ENCODE results near the gene DPYSL3.

The DPYSL3 gene

GRCh38 chr5:147512659-147513379 is 3.0 kb upstream of the DPYSL3 start:
- DNase-seq (ENCODE audit: low read depth): no peak

DNA sequence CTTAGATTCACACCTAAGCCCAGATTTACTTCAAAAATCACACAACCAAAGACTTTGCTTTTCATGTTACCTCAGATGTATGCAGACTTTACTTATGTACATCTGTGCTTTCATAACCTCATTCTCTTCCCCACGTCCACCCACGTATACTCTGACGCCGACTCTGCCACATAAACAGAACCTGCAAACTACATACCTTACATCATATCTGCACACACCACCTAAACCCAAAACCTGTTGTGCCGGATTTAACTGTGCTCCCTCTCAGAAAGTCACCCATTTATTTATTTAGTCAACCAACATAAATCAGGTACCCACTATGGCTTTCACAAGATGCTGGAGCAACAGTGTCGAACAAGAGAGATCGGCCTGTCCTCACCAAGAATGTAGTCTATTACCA is 1.0 kb upstream of the DPYSL3 start:
- DNase-seq (ENCODE audit: low read depth): no peak

GRCh38 chr5:147509041-147509709 is 693 bp downstream of the DPYSL3 start:
- DNase-seq (ENCODE audit: low read depth): no peak

GRCh38 chr5:147508711-147509040 is 1.2 kb downstream of the DPYSL3 start:
- DNase-seq (ENCODE audit: low read depth): no peak

GRCh38 chr5:147507480-147508126 is 2.3 kb downstream of the DPYSL3 start:
- DNase-seq (ENCODE audit: low read depth): no peak

GRCh38 chr5:147504535-147504934 is 5.3 kb downstream of the DPYSL3 start:
- no peak for DNase-seq (ENCODE audit: low read depth)

DNA sequence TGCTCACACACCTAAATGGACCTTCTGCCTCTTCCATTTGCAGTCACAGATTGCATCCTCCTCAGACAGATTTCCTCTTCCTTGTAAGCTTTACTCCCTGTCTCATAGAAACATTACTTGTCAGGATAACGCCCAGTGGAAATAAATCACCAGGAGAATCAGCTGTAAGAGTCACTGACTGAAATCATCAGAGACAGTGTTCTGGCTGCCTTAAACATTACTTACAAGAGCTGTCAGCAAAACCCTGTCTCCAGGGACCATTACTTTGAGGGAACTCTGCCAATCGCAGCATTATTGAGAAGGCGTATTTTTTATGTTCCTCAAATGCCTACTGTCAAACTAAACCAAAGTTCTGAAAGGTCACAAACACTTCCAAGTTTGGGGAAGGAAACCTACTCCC is 5.9 kb downstream of the DPYSL3 start:
- DNase-seq (ENCODE audit: low read depth): no peak

- DNase-seq (ENCODE audit: low read depth): no peak
Observed at GRCh38 chr5:147490989-147491388, 18.9 kb downstream of the DPYSL3 start.

DNA sequence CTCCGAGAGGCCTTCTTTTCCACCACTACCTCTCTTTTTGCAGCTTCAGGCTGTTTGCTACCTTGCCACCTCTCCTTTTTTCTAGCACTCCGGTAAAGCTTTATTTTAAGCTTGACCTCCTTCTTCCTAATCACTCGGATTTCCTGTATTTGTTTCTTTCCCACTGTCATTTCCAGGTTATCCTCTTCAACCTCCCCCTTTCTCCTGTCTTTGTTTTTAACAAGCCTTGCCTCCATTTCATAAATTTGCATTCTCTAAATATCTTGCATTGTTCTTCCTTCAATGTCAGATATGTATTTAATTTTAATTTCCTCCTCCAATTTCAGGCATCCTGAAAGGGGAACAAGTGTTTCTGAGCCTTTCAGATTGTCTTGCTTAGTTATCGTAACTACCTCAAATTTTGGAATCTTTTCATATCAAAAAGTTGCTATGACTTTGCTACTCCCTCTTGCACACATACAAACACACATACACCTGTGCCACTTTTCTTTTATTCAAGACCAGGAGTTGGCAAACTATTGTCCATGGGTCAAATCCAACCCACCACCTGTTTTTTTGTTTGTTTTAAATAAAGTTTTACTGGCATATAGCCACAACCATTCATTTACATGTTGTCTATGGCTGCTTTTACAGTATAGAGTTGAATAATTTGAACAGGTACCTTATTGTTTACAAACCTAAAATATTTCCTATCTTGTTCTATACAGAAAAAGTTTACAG is 22.7 kb downstream of the DPYSL3 start:
- DNase-seq (ENCODE audit: low read depth): no peak

DNA sequence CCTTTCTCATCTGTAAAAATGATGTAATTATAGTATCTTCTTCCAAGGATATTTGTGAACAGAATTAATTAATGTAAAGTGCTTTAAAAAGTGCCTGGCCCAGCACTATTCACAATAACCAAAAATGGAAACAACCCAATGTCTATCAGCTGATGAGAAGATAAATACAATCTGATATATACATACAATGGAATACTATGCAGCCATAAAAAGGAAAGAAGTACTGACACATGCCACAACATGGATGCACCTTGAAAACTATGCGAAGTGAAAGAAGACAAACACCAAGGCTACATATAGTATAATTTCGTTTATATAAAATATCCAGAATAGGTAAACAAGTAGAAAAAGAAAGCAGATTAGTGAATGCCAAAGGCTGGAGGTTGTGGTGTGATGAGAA is 24.1 kb downstream of the DPYSL3 start:
- DNase-seq (ENCODE audit: low read depth): no peak

- no peak for DNase-seq (ENCODE audit: low read depth)
Observed at GRCh38 chr5:147485046-147485445, 24.8 kb downstream of the DPYSL3 start.

DNA sequence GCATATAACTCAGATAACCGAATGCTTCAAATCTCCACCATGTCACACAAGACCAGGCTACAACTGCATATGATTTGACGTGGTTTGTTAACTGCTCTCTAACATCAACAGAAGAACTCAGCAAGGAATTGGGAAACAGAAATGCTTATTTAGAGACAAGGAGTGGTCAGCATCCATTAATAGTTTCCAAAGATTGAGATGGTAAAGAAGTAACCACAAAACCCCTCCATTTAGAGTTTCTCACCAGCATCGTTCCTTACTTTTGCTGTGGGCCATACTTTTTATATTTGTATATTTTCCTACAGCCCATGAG is 25.2 kb downstream of the DPYSL3 start:
- DNase-seq (ENCODE audit: low read depth): no peak

DNA sequence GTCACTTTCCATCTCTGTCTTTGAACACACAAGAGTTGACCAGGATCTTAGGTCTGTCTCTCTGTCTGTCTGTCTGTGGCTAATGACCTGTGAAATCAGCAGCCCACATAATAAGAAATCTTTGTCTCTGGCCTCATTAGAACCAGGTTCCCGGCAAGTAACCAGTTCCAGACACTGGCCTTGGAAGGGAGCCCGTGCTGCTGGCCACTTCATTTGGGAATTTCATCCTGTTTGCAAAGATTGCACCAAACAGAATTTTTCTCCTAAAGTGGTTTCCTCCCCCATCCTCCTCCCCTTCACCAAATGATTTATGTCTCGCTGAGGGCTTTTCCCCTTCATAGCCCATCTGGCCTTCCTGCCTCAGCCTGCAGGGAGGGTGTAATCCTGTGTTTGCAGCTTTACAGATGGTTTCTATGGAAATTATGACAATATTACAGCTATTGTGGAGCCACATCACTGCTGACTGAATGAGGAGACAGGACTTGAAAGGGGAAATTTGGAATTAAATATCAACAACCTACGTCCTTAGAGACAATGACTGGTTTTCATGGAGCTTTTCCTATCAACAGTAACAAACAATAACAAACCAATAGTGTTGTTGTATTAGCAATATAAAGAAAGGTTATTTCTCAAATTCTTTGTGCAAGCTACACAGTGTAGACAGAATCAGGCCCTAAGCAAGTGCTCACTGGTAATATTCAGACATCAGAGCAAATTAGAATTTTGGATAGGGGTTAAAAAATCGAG is 25.7 kb downstream of the DPYSL3 start:
- DNase-seq (ENCODE audit: low read depth): no peak

- no peak for DNase-seq (ENCODE audit: low read depth)
Observed at GRCh38 chr5:147483188-147483790, 26.6 kb downstream of the DPYSL3 start.

DNA sequence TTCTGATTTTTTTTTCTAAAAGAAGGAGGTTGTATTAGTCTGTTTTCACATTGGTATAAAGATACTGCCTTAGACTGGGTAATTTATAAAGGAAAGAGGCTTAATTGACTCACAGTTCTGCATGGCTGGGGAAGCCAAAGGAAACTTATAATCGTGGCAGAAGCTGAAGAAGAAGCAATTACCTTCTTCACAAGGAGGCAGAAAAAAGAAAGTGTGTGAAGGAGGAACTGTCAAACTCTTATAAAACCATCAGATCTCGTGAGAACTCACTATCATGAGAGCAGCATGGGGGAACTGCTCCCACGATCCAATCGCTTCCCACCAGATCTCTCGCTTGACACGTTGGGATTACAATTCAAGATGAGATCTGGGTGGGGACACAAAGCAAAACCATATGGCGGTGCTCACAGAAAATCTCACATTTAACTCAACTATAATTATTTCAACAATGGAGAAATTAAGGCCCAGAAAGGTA is 27.1 kb downstream of the DPYSL3 start:
- no peak for DNase-seq (ENCODE audit: low read depth)

- DNase-seq (ENCODE audit: low read depth): no peak
Observed at GRCh38 chr5:147481874-147482705, 27.8 kb downstream of the DPYSL3 start.

DNA sequence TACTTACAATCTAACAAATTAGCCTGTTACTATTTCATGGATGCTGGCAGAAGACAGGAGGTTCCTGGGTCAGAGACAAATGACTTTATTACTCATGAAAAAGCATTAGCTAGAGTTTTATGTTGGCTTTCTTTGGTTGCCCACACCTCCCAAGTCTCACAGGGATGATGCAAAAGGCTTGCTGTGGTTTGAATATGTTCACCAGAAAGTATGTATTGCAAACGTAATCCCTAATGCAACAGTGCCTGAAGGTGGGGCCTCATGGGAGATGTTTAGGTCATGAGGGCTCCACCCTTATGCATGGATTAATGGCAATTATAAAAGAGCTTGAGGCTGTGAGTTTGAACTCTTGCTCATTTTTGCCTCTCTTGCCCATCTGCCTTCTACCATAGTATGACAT is 28.5 kb downstream of the DPYSL3 start:
- no peak for DNase-seq (ENCODE audit: low read depth)

GRCh38 chr5:147479949-147480348 is 29.9 kb downstream of the DPYSL3 start:
- DNase-seq (ENCODE audit: low read depth): no peak

GRCh38 chr5:147479444-147479843 is 30.4 kb downstream of the DPYSL3 start:
- no peak for DNase-seq (ENCODE audit: low read depth)

- no peak for DNase-seq (ENCODE audit: low read depth)
Observed at GRCh38 chr5:147474140-147474539, 35.7 kb downstream of the DPYSL3 start.
